GM23338 (cell line): ENCODE results near the gene VSIG8. TPM values are rescaled to one million over a fixed set of nuclear protein-coding genes. Genes with fewer than 3 reads are reported as not detected.

Source experiments
- ATAC-seq: fragments of 200-7000 bp; cut with Tn5 transposase; 3 replicates; pipeline ENCODE4 v1.9.1; 2020
- DNase-seq: peaks from one replicate; pipeline ENCODE4 v3.0.0-alpha.2; 2015; ENCODE audit warnings: low spot score
- H2AFZ ChIP-seq: fragments of 200-600 bp; sonication (generic); 2 replicates; pipeline ENCODE4 v1.8.0; 2016; ENCODE audit warnings: antibody characterized with exemption, mild to moderate bottlenecking, moderate library complexity
- H3F3A ChIP-seq: fragments of 200-600 bp; sonication (generic); replicated peaks from 2 replicates; pipeline ENCODE4 v1.8.0; 2017; ENCODE audit warnings: antibody characterized with exemption, mixed run types, low read depth
- H3K27ac ChIP-seq: fragments of 200-600 bp; sonication (generic); 2 replicates; pipeline ENCODE4 v1.6.1; 2016; ENCODE audit warnings: low read depth
- H3K27me3 ChIP-seq: fragments of 200-600 bp; sonication (generic); 2 replicates; pipeline ENCODE4 v1.8.0; 2016; ENCODE audit warnings: mild to moderate bottlenecking, mixed run types, moderate library complexity; ENCODE audit not compliant: insufficient read depth
- H3K36me3 ChIP-seq: fragments of 200-600 bp; sonication (generic); 2 replicates; pipeline ENCODE4 v1.8.0; 2016; ENCODE audit warnings: mild to moderate bottlenecking; ENCODE audit not compliant: insufficient read depth
- H3K4me1 ChIP-seq: fragments of 200-600 bp; sonication (generic); 2 replicates; pipeline ENCODE4 v1.8.0; 2016; ENCODE audit warnings: mild to moderate bottlenecking, moderate library complexity; ENCODE audit not compliant: insufficient read depth
- H3K4me2 ChIP-seq: fragments of 200-600 bp; sonication (generic); 2 replicates; pipeline ENCODE4 v1.7.1; 2017; ENCODE audit warnings: mixed run types
- H3K4me3 ChIP-seq: fragments of 200-600 bp; sonication (generic); 2 replicates; pipeline ENCODE4 v1.6.1; 2016; ENCODE audit warnings: mixed run types
- H3K79me2 ChIP-seq: fragments of 200-600 bp; sonication (generic); replicated peaks from 2 replicates; pipeline ENCODE4 v1.8.0; 2017; ENCODE audit warnings: mild to moderate bottlenecking; ENCODE audit not compliant: insufficient read depth
- H3K9me2 ChIP-seq: fragments of 200-600 bp; sonication (generic); 2 replicates; pipeline ENCODE4 v1.8.0; 2017; ENCODE audit not compliant: insufficient read depth
- H4K20me1 ChIP-seq: fragments of 200-600 bp; sonication (generic); replicated peaks from 2 replicates; pipeline ENCODE4 v1.8.0; 2017; ENCODE audit warnings: mild to moderate bottlenecking; ENCODE audit not compliant: insufficient read depth
- H3K27ac Mint-ChIP-seq: 2 replicates; pipeline ENCODE4 v1.8.0; 2020; ENCODE audit warnings: inconsistent platforms, mild to moderate bottlenecking, moderate library complexity, mixed read lengths
- H3K27me3 Mint-ChIP-seq: 3 replicates; pipeline ENCODE4 v1.8.0; 2022; ENCODE audit warnings: low read depth, mild to moderate bottlenecking, moderate library complexity, mixed read lengths, inconsistent platforms; ENCODE audit not compliant: insufficient read depth, poor library complexity
- H3K36me3 Mint-ChIP-seq: 3 replicates; pipeline ENCODE4 v1.8.0; 2021; ENCODE audit warnings: low read depth, mild to moderate bottlenecking, inconsistent platforms, moderate library complexity, mixed read lengths
- H3K4me1 Mint-ChIP-seq: 3 replicates; pipeline ENCODE4 v1.8.0; 2020; ENCODE audit warnings: mild to moderate bottlenecking, inconsistent platforms, mixed read lengths
- H3K4me3 Mint-ChIP-seq: 3 replicates; pipeline ENCODE4 v1.8.0; 2021; ENCODE audit warnings: moderate library complexity, mild to moderate bottlenecking, inconsistent platforms, mixed read lengths
- H3K9me3 Mint-ChIP-seq: 3 replicates; pipeline ENCODE4 v1.8.0; 2020; ENCODE audit warnings: moderate library complexity, mild to moderate bottlenecking, inconsistent platforms, mixed read lengths
- CREB1 ChIP-seq: fragments of 250-450 bp; sonication (Bioruptor Pico); IDR thresholded peaks from 2 replicates; pipeline ENCODE4 v1.5.0; 2020; ENCODE audit warnings: low read depth, mild to moderate bottlenecking, moderate library complexity
- CTCF ChIP-seq, 2 experiments: fragments of 200-600 bp in 1 of 2; sonication (generic) in 1 of 2; conservative IDR thresholded peaks; 2 replicates each; pipeline versions ENCODE4 v1.5.1 to v1.6.1; 2016 to 2017; ENCODE audit warnings: antibody characterized with exemption in 2 of 2, low read depth in 2 of 2, mild to moderate bottlenecking in 2 of 2, moderate library complexity in 1 of 2
- EZH2phosphoT487 ChIP-seq: fragments of 200-600 bp; sonication (generic); IDR thresholded peaks from one replicate; pipeline ENCODE4 v1.8.1; 2018; ENCODE audit warnings: antibody characterized with exemption; ENCODE audit not compliant: unreplicated experiment
- JUNB ChIP-seq: IDR thresholded peaks from one replicate; pipeline ENCODE4 v1.6.1; 2016; ENCODE audit warnings: antibody characterized with exemption; ENCODE audit not compliant: unreplicated experiment
- NANOG ChIP-seq: IDR thresholded peaks from 2 replicates; pipeline ENCODE4 v1.6.1; 2016; ENCODE audit warnings: antibody characterized with exemption, borderline replicate concordance
- POLR2AphosphoS5 ChIP-seq: IDR thresholded peaks from 2 replicates; pipeline ENCODE4 v1.6.1; 2016; ENCODE audit warnings: antibody characterized with exemption, low read depth
- REST ChIP-seq: IDR thresholded peaks from one replicate; pipeline ENCODE4 v1.6.1; 2018; ENCODE audit warnings: antibody characterized with exemption; ENCODE audit not compliant: unreplicated experiment
- STAT1 ChIP-seq: IDR thresholded peaks from one replicate; pipeline ENCODE4 v1.6.1; 2016; ENCODE audit warnings: antibody characterized with exemption; ENCODE audit not compliant: unreplicated experiment
- ZNF331 ChIP-seq: fragments of 250-450 bp; sonication (Bioruptor Pico); IDR thresholded peaks from 2 replicates; pipeline ENCODE4 v1.5.0; 2020; ENCODE audit warnings: low read depth, mild to moderate bottlenecking, moderate library complexity
- polyA plus RNA-seq: library from polyadenylated mRNA; unstranded; fragments of >200 nt; fragmentation: Nextera tagmentation; extraction: Ambion mirVana; gene quantifications from 2 replicates; pipeline ENCODE4 v1.2.1, GENCODE V29; 2016
- total RNA-seq: library from RNA; depleted of rRNA; stranded (reverse); fragments of >200 nt; shearing (Covaris generic); gene quantifications from 2 replicates; pipeline ENCODE4 v1.2.3, GENCODE V29; 2014

VSIG8 gene
- total and polyA plus RNA-seq, 2 experiments from 2014 or later, result not detected

DNA sequence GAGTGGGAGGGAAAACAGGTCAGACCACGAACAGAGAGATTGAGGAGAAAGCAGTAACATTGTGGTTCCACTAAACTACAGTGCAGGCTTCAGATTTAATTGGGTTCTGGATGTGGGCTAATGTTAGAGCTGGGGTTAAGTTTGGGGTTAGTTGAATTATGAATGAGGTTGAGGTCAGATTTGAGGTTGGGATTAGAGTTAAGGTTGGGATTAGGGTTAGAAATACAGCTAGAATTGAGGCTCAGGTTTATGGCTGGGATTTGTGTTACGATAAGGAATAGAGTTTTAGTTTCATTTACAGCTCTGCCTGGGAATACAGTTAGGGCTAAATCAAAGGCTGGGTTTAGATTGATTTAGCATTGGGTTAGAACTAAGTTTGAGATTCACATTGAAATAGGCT lies 1.8 kb upstream of the VSIG8 start:
- no peaks in the 10 kb centered on the region for H3K36me3 Mint-ChIP-seq
- no peak for ATAC-seq
- TF ChIP-seq CTCF (conservative IDR thresholded peaks at IDR 0.05; ENCODE audit: low read depth in 2 of 2) (no peak), CREB1 (no peak), NANOG (no peak), ZNF331 (no peak), POLR2AphosphoS5 (no peak), STAT1 (no peak), JUNB (no peak)
- Histone ChIP-seq H3F3A (no peaks in the 10 kb centered on the region), H3K9me2 (no peaks in the 10 kb centered on the region), H3K36me3 (no peaks in the 10 kb centered on the region; the same call in 1 of the 2 replicates), H3K27ac (no peak overlapping the region), H3K4me1 (no peaks in the 10 kb centered on the region), H3K4me3 (no peak overlapping the region), H2AFZ (no peak overlapping the region), H3K79me2 (no peaks in the 10 kb centered on the region), H4K20me1 (no peaks in the 10 kb centered on the region), H3K27me3 (no peaks in the 10 kb centered on the region), H3K4me2 (no peak overlapping the region)
- no peak for DNase-seq
- H3K4me3 Mint-ChIP-seq, result no peak overlapping the region
- peaks cover 10% of the 10 kb centered on the region for H3K27me3 Mint-ChIP-seq
- no peak overlapping the region for H3K27ac Mint-ChIP-seq
- no peaks in the 10 kb centered on the region; the same call in 2 of the 3 replicates for H3K9me3 Mint-ChIP-seq
- peaks cover 7% of the 10 kb centered on the region; the same call in 2 of the 3 replicates for H3K4me1 Mint-ChIP-seq

GRCh38 chr1:159862031-159862430 lies 426 bp downstream of the VSIG8 start:
- no peak overlapping the region for H3K27ac Mint-ChIP-seq
- H3K27me3 Mint-ChIP-seq, result peaks cover 10% of the 10 kb centered on the region
- Histone ChIP-seq H3K79me2 (no peaks in the 10 kb centered on the region), H4K20me1 (no peaks in the 10 kb centered on the region), H3F3A (no peaks in the 10 kb centered on the region), H3K36me3 (no peaks in the 10 kb centered on the region), H3K4me2 (no peak overlapping the region), H2AFZ (no peak overlapping the region), H3K27me3 (no peaks in the 10 kb centered on the region), H3K4me3 (no peak overlapping the region), H3K9me2 (no peaks in the 10 kb centered on the region), H3K4me1 (no peaks in the 10 kb centered on the region), H3K27ac (no peak overlapping the region)
- ATAC-seq (no peak), DNase-seq (no peak)
- H3K9me3 Mint-ChIP-seq, result no peaks in the 10 kb centered on the region; the same call in 2 of the 3 replicates
- no peak for TF ChIP-seq EZH2phosphoT487
- TF ChIP-seq REST, result no peak
- TF ChIP-seq NANOG, result no peak
- H3K4me3 Mint-ChIP-seq, result no peak overlapping the region
- H3K36me3 Mint-ChIP-seq, result no peaks in the 10 kb centered on the region
- no peaks in the 10 kb centered on the region; the same call in 2 of the 3 replicates for H3K4me1 Mint-ChIP-seq
